Amniotic stem cell (primary cell): ENCODE measurements around the gene ATR.
A peak's percentile ranks its signal among the peaks of the same experiment; 100 is the strongest.
"Not testable (repeated sequence)": the region's sequence is repeated elsewhere in the genome, so short reads cannot be mapped to it uniquely, and the experiment has no call there.

ENCODE experiments used
- DNase-seq: peaks from one replicate; lab custom pipeline; 2025; lab: John Stamatoyannopoulos, UW

ATR gene

DNA sequence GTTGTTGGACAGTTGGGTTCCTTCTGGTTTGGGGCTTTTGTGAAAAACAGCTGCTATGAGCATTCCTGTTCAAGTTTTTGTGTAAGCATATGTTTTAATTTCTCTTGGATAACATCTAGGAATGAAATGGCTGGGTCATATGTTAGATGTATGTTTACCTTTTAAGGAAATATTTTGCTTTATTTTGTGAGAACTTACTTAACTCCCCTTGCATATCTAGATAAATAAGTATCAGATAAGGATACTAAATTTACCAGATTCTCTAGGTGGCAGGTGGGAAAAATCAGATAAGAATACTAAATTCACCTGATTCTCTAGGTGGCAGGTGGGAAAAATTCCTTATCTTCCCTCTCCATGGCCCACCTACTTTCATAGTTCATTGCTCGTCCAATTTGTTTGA is 16.6 kb upstream of the ATR start:
- DNase-seq: no peak

DNA sequence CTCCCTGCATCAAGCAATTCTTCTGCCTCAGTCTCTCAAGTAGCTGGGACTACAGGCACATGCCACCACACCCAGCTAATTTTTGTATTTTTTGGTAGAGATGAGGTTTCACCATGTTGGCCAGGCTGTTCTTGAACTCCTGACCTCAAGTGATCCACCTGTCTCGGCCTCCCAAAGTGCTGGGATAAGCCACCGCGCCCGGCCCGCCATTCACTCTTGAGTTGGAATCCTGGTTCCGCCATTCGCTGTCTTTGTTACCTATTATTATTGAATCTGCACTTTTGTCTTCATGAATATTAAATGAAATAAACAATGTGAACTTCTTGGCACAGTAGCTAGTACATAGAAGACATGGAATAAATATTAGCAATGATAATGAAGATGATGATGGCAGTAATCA is 13.7 kb upstream of the ATR start:
- DNase-seq: not testable (repeated sequence)

GRCh38 chr3:142588703-142589102 is 10.2 kb upstream of the ATR start:
- no peak for DNase-seq

- DNase-seq: peak; percentile 78
Observed at GRCh38 chr3:142586803-142587406, 8.4 kb upstream of the ATR start.

GRCh38 chr3:142581070-142581469 is 2.5 kb upstream of the ATR start:
- not testable (repeated sequence) for DNase-seq

- no peak for DNase-seq
Observed at GRCh38 chr3:142580061-142580423, 1.5 kb upstream of the ATR start.

GRCh38 chr3:142577696-142578328 is 721 bp downstream of the ATR start:
- DNase-seq: no peak

GRCh38 chr3:142576792-142577191 is 1.7 kb downstream of the ATR start:
- no peak for DNase-seq

DNA sequence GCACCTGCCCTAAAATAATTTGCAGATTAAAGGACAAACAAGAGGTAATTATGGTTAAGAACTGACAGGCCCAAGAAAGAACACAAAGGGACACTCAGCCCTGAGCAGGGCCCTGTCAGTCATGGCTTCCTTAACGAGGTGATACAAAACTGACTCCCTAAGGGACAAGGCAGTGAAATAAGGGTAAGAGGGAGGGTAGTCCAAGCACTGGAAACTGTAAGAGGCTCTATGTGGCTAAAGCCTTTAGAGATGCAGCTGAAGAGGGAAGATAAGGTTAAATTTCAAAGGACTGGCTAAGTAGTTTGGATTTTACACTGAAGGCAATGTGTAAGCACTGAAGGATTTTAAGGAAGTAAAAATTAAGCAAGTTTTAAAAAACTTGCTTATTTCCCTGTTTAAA is 3.9 kb downstream of the ATR start:
- DNase-seq: no peak

DNA sequence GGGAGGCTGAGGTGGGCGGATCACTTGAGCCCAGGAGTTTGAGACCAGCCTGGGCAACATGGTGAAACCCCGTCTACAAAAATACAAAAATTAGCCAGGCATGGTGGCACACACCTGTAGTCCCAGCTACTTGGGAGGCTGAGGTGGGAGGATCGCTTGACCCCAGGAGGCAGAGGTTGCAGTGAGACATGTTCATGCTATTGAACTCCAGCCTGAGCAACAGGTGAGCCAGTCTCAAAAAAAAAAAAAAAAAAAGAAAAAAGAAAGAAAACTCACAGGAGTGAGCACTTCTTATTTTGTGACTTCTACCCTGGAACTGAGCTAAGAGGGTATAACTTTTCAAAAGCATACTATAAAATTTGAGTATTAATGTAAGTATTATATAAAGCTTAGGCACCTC is 4.3 kb downstream of the ATR start:
- not testable (repeated sequence) for DNase-seq

DNA sequence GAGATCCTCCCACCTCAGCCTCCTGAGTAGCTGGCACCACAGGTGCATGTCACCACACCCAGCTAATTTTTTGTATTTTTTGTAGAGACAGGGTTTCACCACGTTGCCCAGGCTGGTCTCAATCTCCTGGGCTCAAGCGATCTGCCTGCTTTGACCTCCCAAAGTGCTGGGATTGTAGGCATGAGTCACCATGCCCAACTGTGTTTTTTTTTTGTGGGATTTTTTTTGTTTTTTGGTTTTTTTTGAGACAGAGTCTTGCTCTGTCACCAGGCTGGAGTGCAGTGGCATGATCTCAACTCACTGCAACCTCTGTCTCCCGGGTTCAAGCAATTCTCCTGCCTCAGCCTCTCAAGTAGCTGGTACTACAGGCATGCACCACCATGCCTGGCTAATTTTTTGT is 9.1 kb downstream of the ATR start:
- DNase-seq: not testable (repeated sequence)

GRCh38 chr3:142568393-142569017 is 10.0 kb downstream of the ATR start:
- no peak for DNase-seq

- DNase-seq: no peak
Observed at GRCh38 chr3:142566096-142566495, 12.4 kb downstream of the ATR start.

GRCh38 chr3:142563496-142563997 is 15.0 kb downstream of the ATR start:
- no peak for DNase-seq

DNA sequence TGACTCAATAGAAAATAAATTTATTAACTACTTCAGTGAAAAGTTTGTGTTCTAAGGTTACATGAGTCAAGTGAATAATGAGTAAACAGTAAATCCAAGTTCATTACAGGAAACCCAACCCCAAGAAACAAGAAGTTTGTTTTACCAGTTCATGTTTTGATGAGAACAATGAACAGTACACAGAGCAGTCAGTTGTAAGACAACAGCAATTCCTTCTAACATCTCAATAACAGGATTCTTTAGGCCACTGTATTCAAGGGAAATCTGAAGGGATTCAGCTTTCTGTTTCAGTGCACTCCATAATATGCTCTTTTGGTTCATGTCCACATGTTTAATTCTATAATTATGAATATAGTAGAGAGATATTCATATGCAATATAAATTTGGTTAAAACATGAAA is 18.4 kb downstream of the ATR start:
- no peak for DNase-seq

- DNase-seq: no peak
Observed at GRCh38 chr3:142553741-142554140, 24.8 kb downstream of the ATR start.

DNA sequence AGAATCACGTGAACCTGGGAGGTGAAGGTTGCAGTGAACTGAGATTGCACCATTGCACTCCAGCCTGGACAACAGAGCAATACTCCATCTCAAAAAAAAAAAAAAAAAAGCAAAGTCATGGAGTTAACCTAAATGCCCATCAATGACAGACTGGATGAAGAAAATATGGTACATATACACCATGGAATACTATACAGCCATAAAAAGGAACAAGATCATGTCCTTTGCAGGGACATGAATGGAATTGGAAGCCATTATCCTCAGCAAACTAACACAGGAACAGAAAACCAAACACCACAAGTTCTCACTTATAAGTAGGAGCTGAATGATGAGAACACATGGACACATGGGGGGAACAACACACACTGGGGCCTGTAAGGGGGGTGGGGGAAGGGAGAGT is 26.0 kb downstream of the ATR start:
- DNase-seq: not testable (repeated sequence)

- DNase-seq: no peak
Observed at GRCh38 chr3:142549986-142550385, 28.5 kb downstream of the ATR start.

GRCh38 chr3:142543307-142543706 is 35.2 kb downstream of the ATR start:
- no peak for DNase-seq

DNA sequence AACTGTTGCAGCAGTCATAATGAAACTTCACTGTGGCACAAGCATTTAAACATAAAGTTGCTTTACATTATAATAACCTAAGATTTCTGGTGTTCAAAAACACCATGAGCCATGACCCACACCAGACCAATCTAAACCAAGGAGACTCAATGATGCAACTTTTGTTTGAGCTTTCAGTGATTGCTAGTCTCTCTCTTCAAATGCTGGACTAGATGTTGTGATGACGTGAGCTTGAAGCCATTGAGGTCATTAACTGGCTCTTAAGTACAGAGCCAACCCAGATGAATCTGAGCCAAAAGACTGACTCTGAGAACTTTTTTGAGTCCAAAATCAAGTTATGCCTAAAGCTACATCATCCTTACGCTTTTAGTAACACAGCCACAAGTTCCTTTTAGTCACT is 36.5 kb downstream of the ATR start:
- DNase-seq: no peak

DNA sequence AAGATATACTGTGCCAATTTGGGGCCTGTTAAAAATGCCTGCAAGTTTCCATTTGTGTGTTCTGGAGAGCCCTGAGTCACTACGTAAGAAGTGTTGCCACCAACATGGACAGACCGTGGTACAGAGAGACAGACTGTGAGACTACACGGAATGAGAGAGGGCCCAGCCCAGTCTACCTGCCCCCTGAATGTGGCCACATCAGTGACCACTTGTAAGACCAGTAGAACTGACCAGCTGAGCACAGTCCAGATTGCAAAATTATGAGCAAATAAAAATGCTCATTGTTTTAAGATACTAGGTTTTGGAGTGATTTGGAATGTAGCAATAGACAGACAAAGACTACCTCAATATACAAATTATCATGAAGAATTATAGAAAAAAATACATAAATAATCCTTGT is 42.0 kb downstream of the ATR start:
- DNase-seq: no peak

- no peak for DNase-seq
Observed at GRCh38 chr3:142534543-142534942, 44.0 kb downstream of the ATR start.

DNA sequence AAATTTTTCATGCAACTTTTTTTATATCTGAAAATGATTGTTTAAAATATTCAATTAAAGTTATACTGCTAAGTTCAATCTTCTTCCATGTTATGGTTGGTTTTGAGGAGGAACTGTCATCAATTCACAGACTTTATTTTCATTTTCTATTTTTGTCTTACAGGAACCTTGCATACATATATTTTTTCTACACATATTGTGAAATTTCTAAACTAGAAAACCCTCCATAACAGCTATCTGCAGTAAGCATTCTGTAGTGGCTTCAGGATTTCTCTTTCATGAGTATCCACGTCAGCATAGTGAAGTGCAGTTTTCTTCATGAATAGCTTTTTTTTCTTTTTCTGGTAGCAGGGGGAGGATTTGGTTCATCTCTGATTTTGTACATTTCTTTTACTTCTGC is 48.2 kb downstream of the ATR start:
- no peak for DNase-seq
